ENCODE measurements around the gene RIN3. TPM values are rescaled to one million over a fixed set of nuclear protein-coding genes. Genes with fewer than 3 reads are reported as not detected.

The RIN3 gene
- total RNA-seq, 2 donors from 2014 or later, result 47.4 to 54.2 TPM

- ATAC-seq (ENCODE audit: insufficient number of reproducible peaks, low FRiP score, low read depth), result no peak
- Histone ChIP-seq H3K27ac (no peak overlapping the region), H3K9me3 (no peaks in the 10 kb centered on the region), H3K4me1 (ENCODE audit: control insufficient read depth in 1 of 2, low read depth in 2 of 2) (no peaks in the 10 kb centered on the region), H3K36me3 (peaks cover 27% of the 10 kb centered on the region), H3K27me3 (replicated peaks; ENCODE audit: insufficient read depth) (no peaks in the 10 kb centered on the region), H3K4me3 (no peak overlapping the region)
- DNase-seq (ENCODE audit: low spot score), result no peak
- no peak for TF ChIP-seq CTCF (IDR thresholded peaks at IDR 0.05)
These were observed 191.2 kb downstream of the RIN3 start for GRCh38 chr14:92704821-92705220.

GRCh38 chr14:92706386-92706785 lies 192.8 kb downstream of the RIN3 start:
- Histone ChIP-seq H3K36me3 (peaks cover 32% of the 10 kb centered on the region), H3K4me3 (no peak overlapping the region), H3K27ac (no peak overlapping the region), H3K4me1 (ENCODE audit: control insufficient read depth in 1 of 2, low read depth in 2 of 2) (no peaks in the 10 kb centered on the region), H3K9me3 (no peaks in the 10 kb centered on the region), H3K27me3 (replicated peaks; ENCODE audit: insufficient read depth) (no peaks in the 10 kb centered on the region)
- ATAC-seq (ENCODE audit: insufficient number of reproducible peaks, low FRiP score, low read depth) (no peak), DNase-seq (ENCODE audit: low spot score) (no peak)
- TF ChIP-seq CTCF (IDR thresholded peaks at IDR 0.05), result no peak

GRCh38 chr14:92709340-92710000 lies 195.9 kb downstream of the RIN3 start:
- Histone ChIP-seq H3K4me3 (no peak overlapping the region), H3K27me3 (replicated peaks; ENCODE audit: insufficient read depth) (no peaks in the 10 kb centered on the region), H3K36me3 (peaks cover 40% of the 10 kb centered on the region), H3K9me3 (no peaks in the 10 kb centered on the region), H3K4me1 (ENCODE audit: control insufficient read depth in 1 of 2, low read depth in 2 of 2) (no peaks in the 10 kb centered on the region), H3K27ac (no peak overlapping the region)
- no peak for ATAC-seq (ENCODE audit: insufficient number of reproducible peaks, low FRiP score, low read depth)
- no peak for TF ChIP-seq CTCF (IDR thresholded peaks at IDR 0.05)
- DNase-seq (ENCODE audit: low spot score), result no peak

- DNase-seq (ENCODE audit: low spot score) (no peak), ATAC-seq (ENCODE audit: insufficient number of reproducible peaks, low FRiP score, low read depth) (no peak)
- no peak for TF ChIP-seq CTCF (IDR thresholded peaks at IDR 0.05)
- H3K9me3 ChIP-seq, result no peaks in the 10 kb centered on the region
- H3K27me3 ChIP-seq (replicated peaks; ENCODE audit: insufficient read depth), result no peaks in the 10 kb centered on the region
- H3K36me3 ChIP-seq, result peaks cover 40% of the 10 kb centered on the region
- no peak overlapping the region for H3K27ac ChIP-seq
- H3K4me3 ChIP-seq, result no peak overlapping the region
- H3K4me1 ChIP-seq (ENCODE audit: control insufficient read depth in 1 of 2, low read depth in 2 of 2), result no peaks in the 10 kb centered on the region
These were observed 196.4 kb downstream of the RIN3 start for GRCh38 chr14:92710001-92710341.

GRCh38 chr14:92711976-92712653 lies 198.5 kb downstream of the RIN3 start:
- no peak for DNase-seq (ENCODE audit: low spot score)
- Histone ChIP-seq H3K4me3 (no peak overlapping the region), H3K36me3 (peaks cover 27% of the 10 kb centered on the region), H3K9me3 (no peaks in the 10 kb centered on the region), H3K27me3 (replicated peaks; ENCODE audit: insufficient read depth) (no peaks in the 10 kb centered on the region), H3K27ac (no peak overlapping the region), H3K4me1 (ENCODE audit: control insufficient read depth in 1 of 2, low read depth in 2 of 2) (no peaks in the 10 kb centered on the region)
- TF ChIP-seq CTCF (IDR thresholded peaks at IDR 0.05), result no peak
- ATAC-seq (ENCODE audit: insufficient number of reproducible peaks, low FRiP score, low read depth), result no peak

Measured in thoracic aorta (tissue), 2 donors.